Panc1 (cell line): Measurements from ENCODE around the gene SLC12A3.

Experiments used
- POLR2AphosphoS5 ChIP-seq: IDR thresholded peaks from 2 replicates; pipeline ENCODE4 v1.6.1; 2012; ENCODE audit warnings: mild to moderate bottlenecking, low read depth, low read length, moderate library complexity
- SIN3A ChIP-seq: IDR thresholded peaks from 2 replicates; pipeline ENCODE4 v1.6.1; 2012; ENCODE audit warnings: low read depth, mild to moderate bottlenecking, low read length, moderate library complexity, borderline replicate concordance; ENCODE audit not compliant: insufficient read depth
- TF ChIP-seq, protein P1 (sequence below): fragments of 450-650 bp; IDR thresholded peaks from 2 replicates; pipeline ENCODE4 v1.5.1; 2017; ENCODE audit warnings: mild to moderate bottlenecking
- TF ChIP-seq, protein P2 (sequence below), 2 experiments: IDR thresholded peaks; 2 replicates each; pipeline ENCODE4 v1.6.1; 2011 to 2012; ENCODE audit warnings: low read depth in 2 of 2, control low read depth in 1 of 2, low read length in 1 of 2, mild to moderate bottlenecking in 1 of 2, moderate library complexity in 1 of 2; ENCODE audit not compliant: insufficient read depth in 1 of 2

DNA sequence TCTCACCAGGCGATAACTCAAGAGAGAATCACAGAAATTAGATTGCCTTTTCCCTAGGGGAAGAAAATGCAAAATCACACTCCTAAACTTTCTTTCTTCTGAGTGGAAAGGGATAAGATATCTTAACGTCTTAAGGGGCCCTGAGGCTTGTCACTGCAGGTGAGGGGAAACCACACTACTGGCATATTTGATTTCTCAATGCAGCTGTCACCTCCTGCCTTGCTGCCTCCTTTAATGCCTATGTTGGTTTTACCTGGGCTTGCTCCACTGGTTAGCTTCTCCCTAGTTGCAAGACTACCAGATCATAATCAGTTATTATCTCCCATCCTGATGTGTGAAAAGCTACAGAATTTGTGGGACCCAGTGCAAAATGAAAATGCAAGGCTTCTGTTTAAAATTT, 62.5 kb downstream of the SLC12A3 start:
- TF ChIP-seq, protein P1, sequence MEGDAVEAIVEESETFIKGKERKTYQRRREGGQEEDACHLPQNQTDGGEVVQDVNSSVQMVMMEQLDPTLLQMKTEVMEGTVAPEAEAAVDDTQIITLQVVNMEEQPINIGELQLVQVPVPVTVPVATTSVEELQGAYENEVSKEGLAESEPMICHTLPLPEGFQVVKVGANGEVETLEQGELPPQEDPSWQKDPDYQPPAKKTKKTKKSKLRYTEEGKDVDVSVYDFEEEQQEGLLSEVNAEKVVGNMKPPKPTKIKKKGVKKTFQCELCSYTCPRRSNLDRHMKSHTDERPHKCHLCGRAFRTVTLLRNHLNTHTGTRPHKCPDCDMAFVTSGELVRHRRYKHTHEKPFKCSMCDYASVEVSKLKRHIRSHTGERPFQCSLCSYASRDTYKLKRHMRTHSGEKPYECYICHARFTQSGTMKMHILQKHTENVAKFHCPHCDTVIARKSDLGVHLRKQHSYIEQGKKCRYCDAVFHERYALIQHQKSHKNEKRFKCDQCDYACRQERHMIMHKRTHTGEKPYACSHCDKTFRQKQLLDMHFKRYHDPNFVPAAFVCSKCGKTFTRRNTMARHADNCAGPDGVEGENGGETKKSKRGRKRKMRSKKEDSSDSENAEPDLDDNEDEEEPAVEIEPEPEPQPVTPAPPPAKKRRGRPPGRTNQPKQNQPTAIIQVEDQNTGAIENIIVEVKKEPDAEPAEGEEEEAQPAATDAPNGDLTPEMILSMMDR: no peak
- no peak for TF ChIP-seq POLR2AphosphoS5
- no peak for TF ChIP-seq SIN3A
- TF ChIP-seq, protein P2, sequence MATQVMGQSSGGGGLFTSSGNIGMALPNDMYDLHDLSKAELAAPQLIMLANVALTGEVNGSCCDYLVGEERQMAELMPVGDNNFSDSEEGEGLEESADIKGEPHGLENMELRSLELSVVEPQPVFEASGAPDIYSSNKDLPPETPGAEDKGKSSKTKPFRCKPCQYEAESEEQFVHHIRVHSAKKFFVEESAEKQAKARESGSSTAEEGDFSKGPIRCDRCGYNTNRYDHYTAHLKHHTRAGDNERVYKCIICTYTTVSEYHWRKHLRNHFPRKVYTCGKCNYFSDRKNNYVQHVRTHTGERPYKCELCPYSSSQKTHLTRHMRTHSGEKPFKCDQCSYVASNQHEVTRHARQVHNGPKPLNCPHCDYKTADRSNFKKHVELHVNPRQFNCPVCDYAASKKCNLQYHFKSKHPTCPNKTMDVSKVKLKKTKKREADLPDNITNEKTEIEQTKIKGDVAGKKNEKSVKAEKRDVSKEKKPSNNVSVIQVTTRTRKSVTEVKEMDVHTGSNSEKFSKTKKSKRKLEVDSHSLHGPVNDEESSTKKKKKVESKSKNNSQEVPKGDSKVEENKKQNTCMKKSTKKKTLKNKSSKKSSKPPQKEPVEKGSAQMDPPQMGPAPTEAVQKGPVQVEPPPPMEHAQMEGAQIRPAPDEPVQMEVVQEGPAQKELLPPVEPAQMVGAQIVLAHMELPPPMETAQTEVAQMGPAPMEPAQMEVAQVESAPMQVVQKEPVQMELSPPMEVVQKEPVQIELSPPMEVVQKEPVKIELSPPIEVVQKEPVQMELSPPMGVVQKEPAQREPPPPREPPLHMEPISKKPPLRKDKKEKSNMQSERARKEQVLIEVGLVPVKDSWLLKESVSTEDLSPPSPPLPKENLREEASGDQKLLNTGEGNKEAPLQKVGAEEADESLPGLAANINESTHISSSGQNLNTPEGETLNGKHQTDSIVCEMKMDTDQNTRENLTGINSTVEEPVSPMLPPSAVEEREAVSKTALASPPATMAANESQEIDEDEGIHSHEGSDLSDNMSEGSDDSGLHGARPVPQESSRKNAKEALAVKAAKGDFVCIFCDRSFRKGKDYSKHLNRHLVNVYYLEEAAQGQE (IDR thresholded peaks at IDR 0.05; ENCODE audit: insufficient read depth in 1 of 2, low read depth in 2 of 2, low read length in 1 of 2): no peak
